Measurements from ENCODE around the gene TTC23.

- no peak for TF ChIP-seq EZH2 (IDR thresholded peaks at IDR 0.05)
- no peak for TF ChIP-seq EZH2phosphoT487 (IDR thresholded peaks at IDR 0.05)
Measured at GRCh38 chr15:99146661-99147060, 102.7 kb downstream of the TTC23 start.

All from neural progenitor cell (in vitro differentiated cells).